ENCODE measurements around the gene SAT2. TPM values are rescaled to one million over a fixed set of nuclear protein-coding genes. Genes with fewer than 3 reads are reported as not detected.

SAT2 gene
- total RNA-seq, 1 donor from 2014 or later, result 34.6 TPM

DNA sequence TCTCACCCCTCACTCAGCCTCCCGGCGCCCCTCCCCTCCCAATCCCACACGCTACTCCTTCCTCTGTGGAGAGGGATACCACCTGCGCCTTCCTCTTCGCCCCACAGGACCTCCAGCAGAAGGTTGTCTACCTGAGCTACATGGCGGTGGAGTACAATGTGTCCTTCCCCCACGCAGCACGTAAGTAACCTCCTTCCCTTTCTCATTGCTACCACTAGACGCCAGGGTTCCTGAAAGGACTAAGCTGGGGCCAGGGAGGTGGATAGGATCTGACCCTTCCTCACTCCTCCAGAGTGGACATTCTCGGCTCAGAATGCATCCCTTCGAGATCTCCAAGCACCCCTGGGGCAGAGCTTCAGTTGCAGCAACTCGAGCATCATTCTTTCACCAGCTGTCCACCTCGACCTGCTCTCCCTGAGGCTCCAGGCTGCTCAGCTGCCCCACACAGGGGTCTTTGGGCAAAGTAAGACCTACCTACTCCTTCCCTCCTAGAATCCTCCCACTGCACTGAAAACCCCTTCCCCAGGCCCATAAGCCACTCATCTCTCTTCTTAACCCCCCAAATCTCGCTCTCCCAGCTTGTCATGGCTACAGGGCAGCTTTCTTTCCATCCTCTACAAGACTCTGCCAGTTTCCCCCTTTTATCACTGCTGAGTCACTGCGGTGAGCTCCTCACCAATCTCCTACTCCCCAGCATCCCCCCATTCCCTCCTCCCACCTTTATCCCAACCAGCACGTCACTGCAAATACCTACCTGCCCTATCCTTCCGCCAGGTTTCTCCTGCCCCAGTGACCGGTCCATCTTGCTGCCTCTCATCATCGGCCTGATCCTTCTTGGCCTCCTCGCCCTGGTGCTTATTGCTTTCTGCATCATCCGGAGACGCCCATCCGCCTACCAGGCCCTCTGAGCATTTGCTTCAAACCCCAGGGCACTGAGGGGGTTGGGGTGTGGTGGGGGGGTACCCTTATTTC, 46.7 kb downstream of the SAT2 start:
- TF ChIP-seq EZH2phosphoT487 (IDR thresholded peaks at IDR 0.05) (no peak), EZH2 (IDR thresholded peaks at IDR 0.05) (no peak)
- TF ChIP-seq, protein P1, sequence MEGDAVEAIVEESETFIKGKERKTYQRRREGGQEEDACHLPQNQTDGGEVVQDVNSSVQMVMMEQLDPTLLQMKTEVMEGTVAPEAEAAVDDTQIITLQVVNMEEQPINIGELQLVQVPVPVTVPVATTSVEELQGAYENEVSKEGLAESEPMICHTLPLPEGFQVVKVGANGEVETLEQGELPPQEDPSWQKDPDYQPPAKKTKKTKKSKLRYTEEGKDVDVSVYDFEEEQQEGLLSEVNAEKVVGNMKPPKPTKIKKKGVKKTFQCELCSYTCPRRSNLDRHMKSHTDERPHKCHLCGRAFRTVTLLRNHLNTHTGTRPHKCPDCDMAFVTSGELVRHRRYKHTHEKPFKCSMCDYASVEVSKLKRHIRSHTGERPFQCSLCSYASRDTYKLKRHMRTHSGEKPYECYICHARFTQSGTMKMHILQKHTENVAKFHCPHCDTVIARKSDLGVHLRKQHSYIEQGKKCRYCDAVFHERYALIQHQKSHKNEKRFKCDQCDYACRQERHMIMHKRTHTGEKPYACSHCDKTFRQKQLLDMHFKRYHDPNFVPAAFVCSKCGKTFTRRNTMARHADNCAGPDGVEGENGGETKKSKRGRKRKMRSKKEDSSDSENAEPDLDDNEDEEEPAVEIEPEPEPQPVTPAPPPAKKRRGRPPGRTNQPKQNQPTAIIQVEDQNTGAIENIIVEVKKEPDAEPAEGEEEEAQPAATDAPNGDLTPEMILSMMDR (IDR thresholded peaks at IDR 0.05), result no peak
- H3K4me2 ChIP-seq, result no peak overlapping the region
- no peak overlapping the region for H3K4me3 ChIP-seq
- H3K79me2 ChIP-seq (ENCODE audit: low read depth), result peaks cover 44% of the 10 kb centered on the region
- peaks cover 34% of the 10 kb centered on the region for H4K20me1 ChIP-seq (ENCODE audit: low read depth)
- peak overlapping the region; percentile 87 for H3K27ac Mint-ChIP-seq
- H3K4me1 Mint-ChIP-seq, result peaks cover 45% of the 10 kb centered on the region
- peaks cover 15% of the 10 kb centered on the region for H3K4me1 ChIP-seq
- DNase-seq (ENCODE audit: low spot score), result no peak
- H3K27ac ChIP-seq, result no peak overlapping the region
- peaks cover 6% of the 10 kb centered on the region for H3K36me3 ChIP-seq
- peak overlapping the region; percentile 28 for H3K4me3 Mint-ChIP-seq
- no peaks in the 10 kb centered on the region for H3K9me3 ChIP-seq (ENCODE audit: low read depth)
- H3F3A ChIP-seq (ENCODE audit: low read depth), result peaks cover 73% of the 10 kb centered on the region
- peaks cover 13% of the 10 kb centered on the region for H3K27me3 Mint-ChIP-seq (ENCODE audit: insufficient read depth, low read depth)
- no peak overlapping the region for H2AFZ ChIP-seq (replicated peaks)
- peaks cover 29% of the 10 kb centered on the region for H3K36me3 Mint-ChIP-seq
- H3K9me3 Mint-ChIP-seq, result no peaks in the 10 kb centered on the region
- H3K9ac ChIP-seq, result no peak overlapping the region
- no peaks in the 10 kb centered on the region for H3K27me3 ChIP-seq

DNA sequence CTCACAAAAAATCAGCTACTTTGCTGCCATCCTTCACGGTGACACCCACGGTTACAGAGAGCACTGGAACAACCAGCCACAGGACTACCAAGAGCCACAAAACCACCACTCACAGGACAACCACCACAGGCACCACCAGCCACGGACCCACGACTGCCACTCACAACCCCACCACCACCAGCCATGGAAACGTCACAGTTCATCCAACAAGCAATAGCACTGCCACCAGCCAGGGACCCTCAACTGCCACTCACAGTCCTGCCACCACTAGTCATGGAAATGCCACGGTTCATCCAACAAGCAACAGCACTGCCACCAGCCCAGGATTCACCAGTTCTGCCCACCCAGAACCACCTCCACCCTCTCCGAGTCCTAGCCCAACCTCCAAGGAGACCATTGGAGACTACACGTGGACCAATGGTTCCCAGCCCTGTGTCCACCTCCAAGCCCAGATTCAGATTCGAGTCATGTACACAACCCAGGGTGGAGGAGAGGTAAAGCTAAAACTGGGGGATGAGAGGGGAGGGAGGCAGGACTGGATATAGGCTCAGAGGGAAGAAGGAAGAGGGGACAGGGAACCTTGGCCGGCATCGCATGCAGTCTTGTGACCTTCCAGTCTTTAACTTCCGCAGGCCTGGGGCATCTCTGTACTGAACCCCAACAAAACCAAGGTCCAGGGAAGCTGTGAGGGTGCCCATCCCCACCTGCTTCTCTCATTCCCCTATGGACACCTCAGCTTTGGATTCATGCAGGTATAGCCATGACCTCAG, 47.6 kb downstream of the SAT2 start:
- peaks cover 44% of the 10 kb centered on the region for H3K79me2 ChIP-seq (ENCODE audit: low read depth)
- Mint-ChIP-seq H3K27ac (peak overlapping the region; percentile 43), H3K9me3 (no peaks in the 10 kb centered on the region), H3K27me3 (ENCODE audit: insufficient read depth, low read depth) (peaks cover 16% of the 10 kb centered on the region), H3K4me1 (peaks cover 51% of the 10 kb centered on the region), H3K36me3 (peaks cover 30% of the 10 kb centered on the region), H3K4me3 (peak overlapping the region; percentile 16)
- H3K4me2 ChIP-seq, result no peak overlapping the region
- H3K27me3 ChIP-seq, result no peaks in the 10 kb centered on the region
- no peak overlapping the region for H2AFZ ChIP-seq (replicated peaks)
- peak overlapping the region; percentile 59 for H3K27ac ChIP-seq
- no peak for TF ChIP-seq EZH2phosphoT487 (IDR thresholded peaks at IDR 0.05)
- TF ChIP-seq, protein P1 (IDR thresholded peaks at IDR 0.05), result no peak
- no peak for TF ChIP-seq EZH2 (IDR thresholded peaks at IDR 0.05)
- peaks cover 43% of the 10 kb centered on the region for H4K20me1 ChIP-seq (ENCODE audit: low read depth)
- peaks cover 21% of the 10 kb centered on the region for H3K4me1 ChIP-seq
- H3K4me3 ChIP-seq, result no peak overlapping the region
- H3F3A ChIP-seq (ENCODE audit: low read depth), result peaks cover 79% of the 10 kb centered on the region
- DNase-seq (ENCODE audit: low spot score), result no peak
- peaks cover 13% of the 10 kb centered on the region for H3K36me3 ChIP-seq
- H3K9ac ChIP-seq, result no peak overlapping the region
- H3K9me3 ChIP-seq (ENCODE audit: low read depth), result no peaks in the 10 kb centered on the region

DNA sequence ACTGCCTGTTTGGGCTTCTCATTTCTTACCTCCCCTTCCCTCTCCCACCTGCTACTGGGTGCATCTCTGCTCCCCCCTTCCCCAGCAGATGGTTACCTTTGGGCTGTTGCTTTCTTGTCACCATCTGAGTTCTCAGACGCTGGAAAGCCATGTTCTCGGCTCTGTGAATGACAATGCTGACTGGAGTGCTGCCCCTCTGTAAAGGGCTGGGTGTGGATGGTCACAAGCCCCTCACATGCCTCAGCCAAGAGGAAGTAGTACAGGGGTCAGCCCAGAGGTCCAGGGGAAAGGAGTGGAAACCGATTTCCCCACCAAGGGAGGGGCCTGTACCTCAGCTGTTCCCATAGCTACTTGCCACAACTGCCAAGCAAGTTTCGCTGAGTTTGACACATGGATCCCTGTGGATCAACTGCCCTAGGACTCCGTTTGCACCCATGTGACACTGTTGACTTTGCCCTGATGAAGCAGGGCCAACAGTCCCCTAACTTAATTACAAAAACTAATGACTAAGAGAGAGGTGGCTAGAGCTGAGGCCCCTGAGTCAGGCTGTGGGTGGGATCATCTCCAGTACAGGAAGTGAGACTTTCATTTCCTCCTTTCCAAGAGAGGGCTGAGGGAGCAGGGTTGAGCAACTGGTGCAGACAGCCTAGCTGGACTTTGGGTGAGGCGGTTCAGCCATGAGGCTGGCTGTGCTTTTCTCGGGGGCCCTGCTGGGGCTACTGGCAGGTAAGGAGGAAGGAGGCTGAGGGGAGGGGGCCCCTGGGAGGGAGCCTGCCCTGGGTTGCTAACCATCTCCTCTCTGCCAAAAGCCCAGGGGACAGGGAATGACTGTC, 48.4 kb downstream of the SAT2 start, which contains the start of gene CD68:
Gene CD68, plus strand, starts transcription at position 638 of the 833 bp plus-strand sequence. Its CDS starts 40 bp downstream, at position 678.
- peaks cover 38% of the 10 kb centered on the region for H3K36me3 Mint-ChIP-seq
- Histone ChIP-seq H3F3A (ENCODE audit: low read depth) (peaks cover 87% of the 10 kb centered on the region), H3K27ac (peak within 1 kb of the TSS; percentile 59), H3K4me1 (peaks cover 23% of the 10 kb centered on the region), H4K20me1 (ENCODE audit: low read depth) (peaks cover 51% of the 10 kb centered on the region), H2AFZ (replicated peaks) (no peak within 1 kb of the TSS), H3K9ac (no peak within 1 kb of the TSS), H3K27me3 (no peaks in the 10 kb centered on the region), H3K4me3 (no peak within 1 kb of the TSS), H3K9me3 (ENCODE audit: low read depth) (no peaks in the 10 kb centered on the region), H3K79me2 (ENCODE audit: low read depth) (peaks cover 44% of the 10 kb centered on the region), H3K4me2 (no peak within 1 kb of the TSS), H3K36me3 (peaks cover 17% of the 10 kb centered on the region)
- H3K9me3 Mint-ChIP-seq, result no peaks in the 10 kb centered on the region
- TF ChIP-seq EZH2 (IDR thresholded peaks at IDR 0.05), result no peak
- TF ChIP-seq, protein P1 (IDR thresholded peaks at IDR 0.05), result no peak
- peaks cover 54% of the 10 kb centered on the region for H3K4me1 Mint-ChIP-seq
- H3K27ac Mint-ChIP-seq, result peak within 1 kb of the TSS; percentile 57
- DNase-seq (ENCODE audit: low spot score), result no peak
- peaks cover 19% of the 10 kb centered on the region for H3K27me3 Mint-ChIP-seq (ENCODE audit: insufficient read depth, low read depth)
- H3K4me3 Mint-ChIP-seq, result peak within 1 kb of the TSS; percentile 16

Measured in neural progenitor cell (in vitro differentiated cells).